GM12878 (cell line): ENCODE results near the gene DNAJC4. TPM values are rescaled to one million over a fixed set of nuclear protein-coding genes. Genes with fewer than 3 reads are reported as not detected.
A peak's percentile ranks its signal among the peaks of the same experiment; 100 is the strongest.

ENCODE experiments used
- ATF3 ChIP-seq: IDR thresholded peaks from 2 replicates; pipeline ENCODE4 v1.6.1; 2011; ENCODE audit warnings: low read depth, mild to moderate bottlenecking, low read length, moderate library complexity, borderline replicate concordance; ENCODE audit errors: extremely low read depth
- CBFB ChIP-seq: IDR thresholded peaks from 2 replicates; pipeline ENCODE4 v1.6.1; 2016; ENCODE audit warnings: antibody characterized with exemption, low read depth
- CREM ChIP-seq: IDR thresholded peaks from 2 replicates; pipeline ENCODE4 v1.6.1; 2014; ENCODE audit warnings: antibody characterized with exemption, low read depth
- CTCF ChIP-seq, 3 experiments: IDR thresholded peaks in 2 of 3; conservative IDR thresholded peaks in 1 of 3; 2 replicates each; pipeline ENCODE4 v1.5.1; 2011; ENCODE audit warnings: low read depth in 3 of 3, low read length in 3 of 3, mild to moderate bottlenecking in 3 of 3, control low read depth in 2 of 3, moderate library complexity in 2 of 3, inconsistent platforms in 1 of 3, mixed read lengths in 1 of 3; ENCODE audit not compliant: control insufficient read depth in 2 of 3, insufficient read depth in 1 of 3; ENCODE audit errors: extremely low read depth in 1 of 3
- E2F4 ChIP-seq: IDR thresholded peaks from 2 replicates; pipeline ENCODE4 v1.6.1; 2012; ENCODE audit warnings: low read depth, low read length, improper control_type of control experiment
- HCFC1 ChIP-seq: fragments of 150-350 bp; IDR thresholded peaks from 2 replicates; pipeline ENCODE4 v1.6.1; 2014; ENCODE audit warnings: low read length
- HDGF ChIP-seq: fragments of 450-650 bp; IDR thresholded peaks from 2 replicates; pipeline ENCODE4 v1.6.1; 2016; ENCODE audit warnings: antibody characterized with exemption
- IKZF1 ChIP-seq: fragments of 450-650 bp; conservative IDR thresholded peaks from 2 replicates; pipeline ENCODE4 v1.6.1; 2017; ENCODE audit warnings: antibody characterized with exemption, mild to moderate bottlenecking
- IRF4 ChIP-seq: IDR thresholded peaks from 2 replicates; pipeline ENCODE4 v1.6.1; 2011; ENCODE audit warnings: low read depth, low read length
- MEF2B ChIP-seq: fragments of 450-650 bp; IDR thresholded peaks from 2 replicates; pipeline ENCODE4 v1.6.1; 2018; ENCODE audit warnings: mild to moderate bottlenecking, moderate library complexity; ENCODE audit not compliant: partially characterized antibody, poor library complexity, severe bottlenecking
- MTA2 ChIP-seq: fragments of 450-650 bp; IDR thresholded peaks from 2 replicates; pipeline ENCODE4 v1.6.1; 2016; ENCODE audit warnings: low read depth, mild to moderate bottlenecking, moderate library complexity
- NBN ChIP-seq: fragments of 450-650 bp; IDR thresholded peaks from 2 replicates; pipeline ENCODE4 v1.6.1; 2016
- NR2F1 ChIP-seq: fragments of 450-650 bp; conservative IDR thresholded peaks from 2 replicates; pipeline ENCODE4 v1.6.1; 2017; ENCODE audit warnings: mild to moderate bottlenecking
- PML ChIP-seq: IDR thresholded peaks from 2 replicates; pipeline ENCODE4 v1.6.1; 2012; ENCODE audit warnings: low read length, inconsistent platforms
- SIX5 ChIP-seq: IDR thresholded peaks from 2 replicates; pipeline ENCODE4 v1.6.1; 2011; ENCODE audit warnings: mild to moderate bottlenecking, low read depth, low read length, moderate library complexity; ENCODE audit not compliant: severe bottlenecking
- SMAD5 ChIP-seq: IDR thresholded peaks from 2 replicates; pipeline ENCODE4 v1.6.1; 2016; ENCODE audit warnings: antibody characterized with exemption, low read depth
- SMARCA5 ChIP-seq: fragments of 450-650 bp; IDR thresholded peaks from 2 replicates; pipeline ENCODE4 v1.6.1; 2017; ENCODE audit warnings: mild to moderate bottlenecking
- SP1 ChIP-seq: IDR thresholded peaks from one replicate; pipeline ENCODE4 v1.6.1; 2011; ENCODE audit warnings: low read depth, low read length
- SPI1 ChIP-seq: IDR thresholded peaks from 2 replicates; pipeline ENCODE4 v1.6.1; 2011; ENCODE audit warnings: low read depth, mild to moderate bottlenecking, low read length, moderate library complexity, borderline replicate concordance; ENCODE audit not compliant: insufficient read depth
- SUZ12 ChIP-seq: fragments of 200-600 bp; sonication (generic); IDR thresholded peaks from one replicate; pipeline ENCODE4 v1.6.1; 2018; ENCODE audit warnings: antibody characterized with exemption, mild to moderate bottlenecking; ENCODE audit not compliant: unreplicated experiment
- WRNIP1 ChIP-seq: IDR thresholded peaks from 2 replicates; pipeline ENCODE4 v1.6.1; 2011; ENCODE audit warnings: low read depth, low read length, improper control_type of control experiment, borderline replicate concordance
- ZBTB33 ChIP-seq: fragments of 450-650 bp; IDR thresholded peaks from 2 replicates; pipeline ENCODE4 v1.6.1; 2017; ENCODE audit warnings: mild to moderate bottlenecking
- ZBTB4 ChIP-seq: fragments of 450-650 bp; formaldehyde crosslinking; IDR thresholded peaks from 2 replicates; pipeline ENCODE4 v1.4.0; 2022; ENCODE audit warnings: mild to moderate bottlenecking, moderate library complexity
- ZZZ3 ChIP-seq: IDR thresholded peaks from 2 replicates; pipeline ENCODE4 v1.6.1; 2011; ENCODE audit warnings: low read depth; ENCODE audit not compliant: control insufficient read depth, insufficient read length
- polyA plus RNA-seq, 11 experiments: library from polyadenylated mRNA; depleted of rRNA in 4 of 11; unstranded in 6 of 11; stranded (reverse) in 5 of 11; fragments of >200 nt; fragmentation: Nextera tagmentation in 4 of 11; fragmentation: Illumina TruSeq in 1 of 11; extraction: Ambion mirVana in 4 of 11; extraction: Trizol in 1 of 11; gene quantifications; 1 replicate in 1 of 11; 2 replicates in 10 of 11; pipeline versions ENCODE4 v1.2.1 to v1.2.3, GENCODE V29; 2011 to 2016; ENCODE audit warnings: inconsistent platforms in 2 of 11, missing spikeins in 2 of 11, low read depth in 1 of 11
- total RNA-seq, 4 experiments: library from RNA; depleted of rRNA in 3 of 4; stranded (reverse); fragments of >200 nt in 3 of 4; fragmentation: Illumina TruSeq in 1 of 4; extraction: Trizol in 1 of 4; gene quantifications; 2 replicates each; pipeline versions ENCODE4 v1.2.1 to v1.2.3, GENCODE V29; 2013 to 2021

DNAJC4 gene
- total and polyA plus RNA-seq, 10 of the 15 experiments (the other 5 are each of a cell fraction or from before 2014, with no cell fraction given) = 3.7 to 64.9 (median 30.1) TPM

GRCh38 chr11:64268893-64269539 is 38.7 kb downstream of the DNAJC4 start (continued):
- TF ChIP-seq ATF3 = no peak
- TF ChIP-seq MTA2 = peak; percentile 20; the same call in 1 of the 2 replicates
- no peak for TF ChIP-seq ZBTB33
- TF ChIP-seq ZBTB4 = no peak
- no peak for TF ChIP-seq SP1
- TF ChIP-seq SMARCA5 = peak; percentile 96
- no peak for TF ChIP-seq IRF4
- TF ChIP-seq SUZ12 = no peak
- peak; percentile 41; the same call in 1 of the 2 replicates for TF ChIP-seq CBFB
- no peak for TF ChIP-seq PML
- TF ChIP-seq ZZZ3 = no peak
- TF ChIP-seq SPI1 = no peak
- TF ChIP-seq NR2F1 = peak; percentile 71
- TF ChIP-seq HCFC1 = no peak
- no peak for TF ChIP-seq WRNIP1
- no peak for TF ChIP-seq E2F4
- peak; percentile 4 for TF ChIP-seq SIX5
- TF ChIP-seq MEF2B = no peak
- peak; percentile 38 for TF ChIP-seq NBN
- no peak for TF ChIP-seq CREM
- peak; percentile 11; the same call in 1 of the 2 replicates for TF ChIP-seq IKZF1
- 0 out of 2 replicates have a peak, but pooled peaks have one; percentile 20 for TF ChIP-seq SMAD5
- peak; percentile 70 for TF ChIP-seq HDGF
- TF ChIP-seq CTCF (IDR thresholded peaks at IDR 0.05 in 2 of 3, conservative IDR thresholded peaks at IDR 0.05 in 1 of 3; ENCODE audit: control insufficient read depth in 2 of 3, extremely low read depth in 1 of 3, insufficient read depth in 1 of 3, low read depth in 3 of 3, low read length in 3 of 3) = 0 out of 6 replicates have a peak, but pooled peaks of 2 of the 3 experiments have one; percentile 3 to 6
